GM18861 (cell line): ENCODE results near the gene PDZRN4.

ENCODE experiments used
- ATAC-seq: cut with Tn5 transposase; IDR thresholded peaks from one replicate; pipeline ENCODE4 v1.9.1; 2021; ENCODE audit not compliant: unreplicated experiment

PDZRN4 gene

GRCh38 chr12:41619705-41620104 is 431.6 kb downstream of the PDZRN4 start:
- no peak for ATAC-seq

GRCh38 chr12:41621291-41621690 is 433.2 kb downstream of the PDZRN4 start:
- ATAC-seq: no peak
